Measurements from ENCODE around the gene RASGRF2. TPM values are rescaled to one million over a fixed set of nuclear protein-coding genes. Genes with fewer than 3 reads are reported as not detected.

RASGRF2 gene
- total and polyA plus RNA-seq, 2 of the 13 experiments (the other 11 are each of a cell fraction or from before 2014, with no cell fraction given): 23.6 to 29.0 TPM

GRCh38 chr5:81233080-81233634 lies 273.0 kb downstream of the RASGRF2 start, which contains the start of gene CKMT2 (continued):
- TF ChIP-seq, protein P1, sequence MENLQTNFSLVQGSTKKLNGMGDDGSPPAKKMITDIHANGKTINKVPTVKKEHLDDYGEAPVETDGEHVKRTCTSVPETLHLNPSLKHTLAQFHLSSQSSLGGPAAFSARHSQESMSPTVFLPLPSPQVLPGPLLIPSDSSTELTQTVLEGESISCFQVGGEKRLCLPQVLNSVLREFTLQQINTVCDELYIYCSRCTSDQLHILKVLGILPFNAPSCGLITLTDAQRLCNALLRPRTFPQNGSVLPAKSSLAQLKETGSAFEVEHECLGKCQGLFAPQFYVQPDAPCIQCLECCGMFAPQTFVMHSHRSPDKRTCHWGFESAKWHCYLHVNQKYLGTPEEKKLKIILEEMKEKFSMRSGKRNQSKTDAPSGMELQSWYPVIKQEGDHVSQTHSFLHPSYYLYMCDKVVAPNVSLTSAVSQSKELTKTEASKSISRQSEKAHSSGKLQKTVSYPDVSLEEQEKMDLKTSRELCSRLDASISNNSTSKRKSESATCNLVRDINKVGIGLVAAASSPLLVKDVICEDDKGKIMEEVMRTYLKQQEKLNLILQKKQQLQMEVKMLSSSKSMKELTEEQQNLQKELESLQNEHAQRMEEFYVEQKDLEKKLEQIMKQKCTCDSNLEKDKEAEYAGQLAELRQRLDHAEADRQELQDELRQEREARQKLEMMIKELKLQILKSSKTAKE (CRISPR knock-in tag; IDR thresholded peaks at IDR 0.05; ENCODE audit: borderline replicate concordance): no peak
- TF ChIP-seq ZNF550 (CRISPR knock-in tag; IDR thresholded peaks at IDR 0.05; ENCODE audit: borderline replicate concordance) (no peak), ZNF407 (CRISPR knock-in tag; IDR thresholded peaks at IDR 0.05; ENCODE audit: not compliant biosample characterization) (peak; percentile 55), ZFP1 (CRISPR knock-in tag; IDR thresholded peaks at IDR 0.05) (no peak), SMYD3 (CRISPR knock-in tag; IDR thresholded peaks at IDR 0.05) (no peak), ZC3H4 (CRISPR knock-in tag; IDR thresholded peaks at IDR 0.05; ENCODE audit: borderline replicate concordance) (no peak), SCMH1 (CRISPR knock-in tag; IDR thresholded peaks at IDR 0.05; ENCODE audit: borderline replicate concordance) (no peak), IRF1 (CRISPR knock-in tag; IDR thresholded peaks at IDR 0.05; ENCODE audit: low read depth) (no peak), ZSCAN20 (CRISPR knock-in tag; IDR thresholded peaks at IDR 0.05; ENCODE audit: borderline replicate concordance) (no peak), STAG1 (CRISPR knock-in tag; IDR thresholded peaks at IDR 0.05) (no peak), ZNF30 (CRISPR knock-in tag; IDR thresholded peaks at IDR 0.05) (no peak), ZNF446 (CRISPR knock-in tag; IDR thresholded peaks at IDR 0.05) (0 out of 2 replicates have a peak, but pooled peaks have one; percentile 33), BCL6 (CRISPR knock-in tag; IDR thresholded peaks at IDR 0.05) (no peak), KLF15 (CRISPR knock-in tag; IDR thresholded peaks at IDR 0.05; ENCODE audit: borderline replicate concordance) (no peak), TCF12 (IDR thresholded peaks at IDR 0.05) (no peak), TCF12 (CRISPR knock-in tag; IDR thresholded peaks at IDR 0.05) (no peak), ZNF781 (CRISPR knock-in tag; IDR thresholded peaks at IDR 0.05; ENCODE audit: borderline replicate concordance, not compliant biosample characterization) (no peak)

All from HepG2 (cell line).